ENCODE measurements around the gene MTMR1. TPM values are rescaled to one million over a fixed set of nuclear protein-coding genes. Genes with fewer than 3 reads are reported as not detected.

Gene MTMR1
- total RNA-seq, 1 experiment from 2014 or later, result 41.3 TPM

- Histone ChIP-seq H3K4me1 (replicated peaks; ENCODE audit: insufficient read depth) (peaks cover 51% of the 10 kb centered on the region), H3K27me3 (ENCODE audit: insufficient read depth, low read depth) (no peaks in the 10 kb centered on the region), H3K36me3 (ENCODE audit: low read depth) (no peaks in the 10 kb centered on the region), H3K79me2 (ENCODE audit: low read depth) (peaks cover 24% of the 10 kb centered on the region), H3K9me2 (ENCODE audit: insufficient read depth) (peaks cover 1% of the 10 kb centered on the region; the same call in 1 of the 2 replicates), H3F3A (ENCODE audit: insufficient read depth, low read depth) (peaks cover 50% of the 10 kb centered on the region), H3K4me3 (peak overlapping the region; percentile 52; the same call in 1 of the 2 replicates), H3K9me3 (ENCODE audit: insufficient read depth, low read depth) (peaks cover 19% of the 10 kb centered on the region), H3K27ac (peak overlapping the region; percentile 83), H4K20me1 (ENCODE audit: insufficient read depth) (peaks cover 6% of the 10 kb centered on the region), H2AFZ (no peak overlapping the region), H3K4me2 (peak overlapping the region; percentile 66)
- peak; percentile 69 to 91 for DNase-seq
- ChIA-PET CTCF (interaction anchor here (0.6 to 1.3 kb wide), 2 partner anchors 97 to 750 kb away, joined by 3 to 4 read pairs; no protein-coding TSS in a partner anchor), POLR2A (ENCODE audit: unreplicated experiment) (interaction anchor here (0.6 to 0.7 kb wide), 2 partner anchors 750 to 751 kb away, joined by 5 to 8 read pairs; no protein-coding TSS in a partner anchor)
- intact Hi-C loops (cut with micrococcal nuclease; ENCODE audit: unreplicated experiment), result loop anchor here (10.0 kb wide), 1 partner anchor 1145 kb away; the partner anchor contains the start of genes EOLA1 and HSFX3
- no TSS peak for BruUV-seq (replicated peaks)
- no peak for TF ChIP-seq EZH2 (IDR thresholded peaks at IDR 0.05; ENCODE audit: low read depth)
- TF ChIP-seq, protein P1, sequence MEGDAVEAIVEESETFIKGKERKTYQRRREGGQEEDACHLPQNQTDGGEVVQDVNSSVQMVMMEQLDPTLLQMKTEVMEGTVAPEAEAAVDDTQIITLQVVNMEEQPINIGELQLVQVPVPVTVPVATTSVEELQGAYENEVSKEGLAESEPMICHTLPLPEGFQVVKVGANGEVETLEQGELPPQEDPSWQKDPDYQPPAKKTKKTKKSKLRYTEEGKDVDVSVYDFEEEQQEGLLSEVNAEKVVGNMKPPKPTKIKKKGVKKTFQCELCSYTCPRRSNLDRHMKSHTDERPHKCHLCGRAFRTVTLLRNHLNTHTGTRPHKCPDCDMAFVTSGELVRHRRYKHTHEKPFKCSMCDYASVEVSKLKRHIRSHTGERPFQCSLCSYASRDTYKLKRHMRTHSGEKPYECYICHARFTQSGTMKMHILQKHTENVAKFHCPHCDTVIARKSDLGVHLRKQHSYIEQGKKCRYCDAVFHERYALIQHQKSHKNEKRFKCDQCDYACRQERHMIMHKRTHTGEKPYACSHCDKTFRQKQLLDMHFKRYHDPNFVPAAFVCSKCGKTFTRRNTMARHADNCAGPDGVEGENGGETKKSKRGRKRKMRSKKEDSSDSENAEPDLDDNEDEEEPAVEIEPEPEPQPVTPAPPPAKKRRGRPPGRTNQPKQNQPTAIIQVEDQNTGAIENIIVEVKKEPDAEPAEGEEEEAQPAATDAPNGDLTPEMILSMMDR (conservative IDR thresholded peaks at IDR 0.05), result no peak
These were observed 3.1 kb upstream of the MTMR1 start for GRCh38 chrX:150690126-150690525.

- H3K4me2 ChIP-seq, result peak overlapping the region; percentile 97
- no peak for TF ChIP-seq EZH2 (IDR thresholded peaks at IDR 0.05; ENCODE audit: low read depth)
- TF ChIP-seq, protein P1 (conservative IDR thresholded peaks at IDR 0.05), result no peak
- no peak for DNase-seq
- H3K27me3 ChIP-seq (ENCODE audit: insufficient read depth, low read depth), result no peaks in the 10 kb centered on the region
- peak overlapping the region; percentile 64 for H3K27ac ChIP-seq
- BruUV-seq (replicated peaks), result TSS peak; percentile 75
- peaks cover 67% of the 10 kb centered on the region for H3K4me1 ChIP-seq (replicated peaks; ENCODE audit: insufficient read depth)
- intact Hi-C loops (cut with micrococcal nuclease; ENCODE audit: unreplicated experiment), result loop anchor here (10.0 kb wide), 1 partner anchor 1147 kb away; the partner anchor contains the start of genes EOLA1 and HSFX3
- peak overlapping the region; percentile 67 for H3K4me3 ChIP-seq
- H3K36me3 ChIP-seq (ENCODE audit: low read depth), result no peaks in the 10 kb centered on the region
- H2AFZ ChIP-seq, result peak overlapping the region; percentile 83
- ChIA-PET POLR2A (ENCODE audit: unreplicated experiment) (no interaction called here), CTCF (interaction anchor here (2.3 kb wide), 1 partner anchor 752 kb away, joined by 10 read pairs; no protein-coding TSS in a partner anchor)
- H3F3A ChIP-seq (ENCODE audit: insufficient read depth, low read depth), result peaks cover 56% of the 10 kb centered on the region
- peaks cover 4% of the 10 kb centered on the region; the same call in 1 of the 2 replicates for H3K9me2 ChIP-seq (ENCODE audit: insufficient read depth)
- peaks cover 45% of the 10 kb centered on the region for H3K79me2 ChIP-seq (ENCODE audit: low read depth)
- H3K9me3 ChIP-seq (ENCODE audit: insufficient read depth, low read depth), result peaks cover 19% of the 10 kb centered on the region
- peaks cover 10% of the 10 kb centered on the region for H4K20me1 ChIP-seq (ENCODE audit: insufficient read depth)
These were observed 900 bp upstream of the MTMR1 start for GRCh38 chrX:150692296-150692695.

DNA sequence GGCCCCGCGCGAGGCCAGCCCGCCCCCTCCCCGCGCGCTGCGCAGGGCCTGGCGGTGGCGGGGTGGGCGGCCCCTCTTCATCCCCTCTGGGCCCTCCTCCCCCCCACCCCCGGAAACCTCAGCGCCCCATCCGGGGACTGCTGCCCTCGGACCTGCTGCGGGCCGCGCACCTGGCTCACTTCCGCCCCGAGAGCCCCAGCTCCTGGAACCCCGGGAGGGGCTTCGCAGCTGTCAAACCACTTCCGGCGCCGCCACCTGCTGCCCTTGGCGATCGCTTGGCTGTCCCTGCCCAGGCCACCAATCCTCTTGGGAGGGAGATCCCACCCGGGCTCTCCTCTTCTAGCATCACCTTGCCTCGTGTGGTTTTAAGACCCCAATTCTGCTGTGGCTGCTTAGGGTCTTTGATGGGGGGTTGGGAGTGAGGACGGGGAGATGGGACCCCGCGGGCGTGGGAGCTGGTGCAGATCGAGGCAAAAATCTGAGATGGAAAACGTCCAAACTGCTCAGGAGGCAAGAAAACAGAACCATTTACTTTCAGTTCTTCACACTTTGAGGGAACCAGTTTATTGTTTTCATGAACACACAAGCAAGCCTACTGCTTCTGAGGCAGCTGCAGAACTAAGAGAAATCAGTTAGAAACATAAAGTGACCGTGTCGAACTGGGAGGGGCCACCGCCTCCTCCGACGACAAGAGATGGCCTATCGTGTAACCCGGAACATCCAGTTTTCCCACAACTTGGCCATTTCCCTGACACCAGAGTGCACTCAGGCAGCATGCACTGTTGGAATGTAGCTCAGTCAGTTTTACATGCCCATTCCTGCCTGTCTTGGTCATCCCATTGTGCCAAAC, 754 bp downstream of the MTMR1 start:
- ChIA-PET POLR2A (ENCODE audit: unreplicated experiment) (interaction anchor here (0.5 to 0.9 kb wide), 6 partner anchors 126 to 1155 kb away, joined by 3 to 13 read pairs (median 6); partner anchors contain the start of genes EOLA2 and MTM1), CTCF (interaction anchor here (0.6 to 2.3 kb wide), 2 partner anchors 295 to 754 kb away, joined by 8 to 10 read pairs; no protein-coding TSS in a partner anchor)
- peaks cover 41% of the 10 kb centered on the region for H3F3A ChIP-seq (ENCODE audit: insufficient read depth, low read depth)
- peaks cover 1% of the 10 kb centered on the region for H3K36me3 ChIP-seq (ENCODE audit: low read depth)
- H3K79me2 ChIP-seq (ENCODE audit: low read depth), result peaks cover 55% of the 10 kb centered on the region
- H3K27ac ChIP-seq, result peak overlapping the region; percentile 93
- peak overlapping the region; percentile 97 for H3K4me2 ChIP-seq
- peak overlapping the region; percentile 53; the same call in 1 of the 2 replicates for H2AFZ ChIP-seq
- H3K4me3 ChIP-seq, result peak overlapping the region; percentile 75
- peaks cover 14% of the 10 kb centered on the region for H4K20me1 ChIP-seq (ENCODE audit: insufficient read depth)
- peaks cover 19% of the 10 kb centered on the region for H3K9me3 ChIP-seq (ENCODE audit: insufficient read depth, low read depth)
- BruUV-seq (replicated peaks), result TSS peak; percentile 39
- TF ChIP-seq, protein P1 (conservative IDR thresholded peaks at IDR 0.05), result 0 out of 2 replicates have a peak, but pooled peaks have one; percentile 16
- no peak for TF ChIP-seq EZH2 (IDR thresholded peaks at IDR 0.05; ENCODE audit: low read depth)
- peaks cover 50% of the 10 kb centered on the region for H3K4me1 ChIP-seq (replicated peaks; ENCODE audit: insufficient read depth)
- DNase-seq, result peak; percentile 88 to 99
- peaks cover 4% of the 10 kb centered on the region; the same call in 1 of the 2 replicates for H3K9me2 ChIP-seq (ENCODE audit: insufficient read depth)
- intact Hi-C loops (cut with micrococcal nuclease; ENCODE audit: unreplicated experiment), result loop anchor here (1.0 to 10.0 kb wide), 3 partner anchors 119 to 1149 kb away; partner anchors contain the start of genes EOLA1 and HSFX3
- H3K27me3 ChIP-seq (ENCODE audit: insufficient read depth, low read depth), result no peaks in the 10 kb centered on the region

All from PC-9 (cell line).